Muscle of back (tissue), 11 donors: ENCODE results near the gene UNK. TPM values are rescaled to one million over a fixed set of nuclear protein-coding genes. Genes with fewer than 3 reads are reported as not detected.

ENCODE experiments used
- DNase-seq, 3 donors: peaks; one replicate each; pipeline versions ENCODE4 v3.0.0 to v3.0.0-alpha.2; 2013
- polyA plus RNA-seq, 10 donors: library from polyadenylated mRNA; unstranded; fragments of 120-200 nt; gene quantifications; one replicate each; pipeline ENCODE4 v1.2.1, GENCODE V29; 2013; ENCODE audit not compliant: insufficient read length in 10 of 10

UNK gene
- polyA plus RNA-seq, 10 donors, result 19.7 to 29.9 (median 24.9) TPM

GRCh38 chr17:75819116-75819515 lies 34.5 kb downstream of the UNK start:
- DNase-seq, result no peak

GRCh38 chr17:75819678-75820077 lies 35.1 kb downstream of the UNK start:
- no peak for DNase-seq

GRCh38 chr17:75820094-75821080 lies 35.8 kb downstream of the UNK start:
- no peak for DNase-seq

- DNase-seq, result no peak
Measured at GRCh38 chr17:75821552-75821951, 36.9 kb downstream of the UNK start.

GRCh38 chr17:75822119-75822799 lies 37.7 kb downstream of the UNK start:
- DNase-seq, result no peak

- no peak for DNase-seq
Measured at GRCh38 chr17:75822800-75823166, 38.2 kb downstream of the UNK start.

- no peak for DNase-seq
Measured at GRCh38 chr17:75823257-75824041, 38.8 kb downstream of the UNK start.

- DNase-seq, result no peak
Measured at GRCh38 chr17:75824050-75824552, 39.5 kb downstream of the UNK start.

- DNase-seq, result peak in 1 of 3 donors; percentile 81
Measured at GRCh38 chr17:75824666-75825065, 40.1 kb downstream of the UNK start.

- peak in 1 of 3 donors; percentile 84 for DNase-seq
Measured at GRCh38 chr17:75825149-75825552, 40.5 kb downstream of the UNK start.

- DNase-seq, result no peak
Measured at GRCh38 chr17:75825748-75826370, 41.3 kb downstream of the UNK start.

- no peak for DNase-seq
Measured at GRCh38 chr17:75826561-75827307, 42.1 kb downstream of the UNK start.

- DNase-seq, result peak in 2 of 3 donors; percentile 73 to 88
Measured at GRCh38 chr17:75827308-75828075, 42.9 kb downstream of the UNK start.

- no peak for DNase-seq
Measured at GRCh38 chr17:75828076-75828400, 43.4 kb downstream of the UNK start.

GRCh38 chr17:75828741-75829140 lies 44.1 kb downstream of the UNK start:
- DNase-seq, result no peak

- no peak for DNase-seq
Measured at GRCh38 chr17:75829747-75830146, 45.1 kb downstream of the UNK start.

GRCh38 chr17:75830164-75831031 lies 45.8 kb downstream of the UNK start:
- DNase-seq, result no peak

GRCh38 chr17:75831032-75831571 lies 46.5 kb downstream of the UNK start:
- no peak for DNase-seq

- no peak for DNase-seq
Measured at GRCh38 chr17:75832164-75832651, 47.6 kb downstream of the UNK start.
